Measurements from ENCODE around the gene RRP1B. TPM values are rescaled to one million over a fixed set of nuclear protein-coding genes. Genes with fewer than 3 reads are reported as not detected.
A peak's percentile ranks its signal among the peaks of the same experiment; 100 is the strongest.
"Not testable (repeated sequence)": the region's sequence is repeated elsewhere in the genome, so short reads cannot be mapped to it uniquely, and the experiment has no call there.

Gene RRP1B
- total and polyA plus RNA-seq, 12 donors = 5.0 to 11.3 (median 8.4) TPM

DNA sequence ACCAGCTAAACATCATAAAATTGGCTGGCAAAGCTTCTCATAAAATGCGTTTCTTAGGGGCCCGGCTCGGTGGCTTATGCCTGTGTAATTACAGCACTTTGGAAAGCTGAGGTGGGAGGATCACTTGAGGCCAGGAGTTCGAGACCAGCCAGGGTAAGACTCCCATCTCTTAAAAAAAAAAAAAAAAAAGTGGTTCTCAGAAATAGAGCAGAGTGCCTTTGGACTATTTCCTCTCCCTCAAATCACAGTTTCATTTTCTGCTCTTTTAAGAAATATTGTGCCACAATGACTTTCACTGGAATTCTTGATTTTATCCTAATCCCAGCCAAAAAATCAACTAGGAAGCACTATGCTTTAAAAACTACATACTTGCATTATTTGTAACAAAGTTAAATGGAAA is 13.4 kb upstream of the RRP1B start:
- WGBS, 2 donors = 31 to 55% methylated on average over 4 of the region's 4 CpGs
- Histone ChIP-seq H3K4me1 (peaks cover 0 to 25% (median 15%) of the 10 kb centered on the region in 9 donors), H3K4me3 (peak overlapping the region in 1 of 10 donors; percentile 8), H3K9me3 (no peaks in the 10 kb centered on the region), H3K27me3 (no peaks in the 10 kb centered on the region), H3K27ac (peak overlapping the region in 9 of 10 donors; percentile 1 to 73 (median 63)), H3K36me3 (no peaks in the 10 kb centered on the region)
- DNase-seq = no peak
- intact Hi-C loops (cut with DNase I) = loop anchor here in 4 of 10 donors (2.0 to 10.0 kb wide), 6 partner anchors 34 to 731 kb away; partner anchors contain the start of gene ERVH48-1 (in 1 of the 4)
- peak in 2 of 8 donors; percentile 15 to 18 for ATAC-seq
- TF ChIP-seq CTCF (IDR thresholded peaks at IDR 0.05) = no peak

DNA sequence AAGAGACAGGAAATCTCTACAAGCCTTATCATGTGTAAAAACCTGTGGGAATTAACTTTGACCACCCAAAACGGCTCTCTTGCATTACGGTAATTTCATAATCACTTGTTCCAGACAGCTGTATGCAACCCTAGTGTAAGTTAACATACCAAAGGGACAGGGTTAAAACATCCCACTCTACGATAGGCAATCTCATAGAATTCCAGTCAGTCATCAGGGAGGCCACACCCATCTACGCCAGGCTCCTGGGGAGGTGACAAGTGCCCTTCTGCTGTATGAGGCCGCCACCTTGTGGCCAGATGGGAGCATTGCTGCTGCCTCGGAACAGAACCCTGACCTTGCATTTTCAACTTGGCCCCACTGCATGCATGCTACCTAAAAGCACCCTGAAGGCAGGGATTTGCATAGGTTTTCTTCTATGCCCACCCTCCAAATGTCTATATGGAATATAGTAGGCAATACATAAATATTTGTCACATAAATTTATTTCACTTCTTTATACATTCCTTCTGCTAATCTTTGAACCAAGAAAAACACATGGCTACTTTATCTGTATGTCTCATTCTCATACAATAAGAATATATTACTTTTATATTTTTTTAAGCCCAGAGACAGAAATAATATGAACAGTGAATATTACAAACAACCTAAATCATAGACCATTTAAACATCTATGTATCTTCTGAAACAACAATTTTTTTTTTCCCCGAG is 12.7 kb upstream of the RRP1B start:
- DNase-seq (peak; percentile 90 to 91), ATAC-seq (peak; percentile 92 to 98 (median 96))
- Histone ChIP-seq H3K27ac (peak overlapping the region in 6 of 10 donors; percentile 46 to 73 (median 70)), H3K36me3 (no peaks in the 10 kb centered on the region), H3K4me1 (peaks cover 0 to 25% (median 15%) of the 10 kb centered on the region in 9 donors), H3K9me3 (no peaks in the 10 kb centered on the region), H3K27me3 (no peaks in the 10 kb centered on the region), H3K4me3 (no peak overlapping the region)
- peak; percentile 96 to 100 (median 99) for TF ChIP-seq CTCF (IDR thresholded peaks at IDR 0.05)
- intact Hi-C loops (cut with DNase I) = loop anchor here in 4 of 10 donors (2.0 to 10.0 kb wide), 6 partner anchors 34 to 732 kb away; partner anchors contain the start of gene ERVH48-1 (in 1 of the 4)
- 21% methylated on average over 7 of the region's 7 CpGs for WGBS, 2 donors

- H3K27ac ChIP-seq = no peak overlapping the region
- no peaks in the 10 kb centered on the region for H3K27me3 ChIP-seq
- H3K9me3 ChIP-seq = no peaks in the 10 kb centered on the region
- H3K4me1 ChIP-seq = peaks cover 0 to 25% (median 15%) of the 10 kb centered on the region in 9 donors
- no peak for TF ChIP-seq CTCF (IDR thresholded peaks at IDR 0.05)
- no peak for ATAC-seq
- intact Hi-C loops (cut with DNase I) = loop anchor here in 4 of 10 donors (5.0 to 10.0 kb wide), 5 partner anchors 36 to 733 kb away; partner anchors contain the start of gene ERVH48-1 (in 1 of the 4)
- H3K4me3 ChIP-seq = no peak overlapping the region
- WGBS, 2 donors = 58 to 69% methylated on average over 9 of the region's 9 CpGs
- DNase-seq = no peak
- H3K36me3 ChIP-seq = no peaks in the 10 kb centered on the region
Measured at GRCh38 chr21:43648171-43648570, 11.2 kb upstream of the RRP1B start.

DNA sequence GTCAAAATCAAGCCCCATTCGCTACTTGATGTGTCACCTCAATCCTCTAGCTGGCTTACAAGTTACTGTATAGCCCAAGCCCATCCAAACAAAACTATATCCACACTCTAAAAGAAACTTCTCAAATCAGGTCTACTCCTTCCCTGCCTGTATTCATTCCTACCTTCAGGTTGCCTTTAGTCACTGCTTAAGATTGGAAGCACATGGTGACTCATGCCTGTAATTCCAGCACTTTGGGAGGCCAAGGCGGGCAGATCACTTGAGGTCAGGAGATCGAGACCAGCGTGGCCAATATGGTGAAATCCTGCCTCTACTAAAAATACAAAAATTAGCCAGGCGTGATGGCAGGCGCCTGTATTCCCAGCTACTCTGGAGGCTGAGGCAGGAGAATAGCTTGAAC is 7.4 kb upstream of the RRP1B start:
- not testable (repeated sequence) for DNase-seq, H3K27me3 ChIP-seq, H3K9me3 ChIP-seq, H3K4me3 ChIP-seq, ATAC-seq, H3K36me3 ChIP-seq, H3K4me1 ChIP-seq, H3K27ac ChIP-seq
- 93 to 99% methylated on average over 6 of the region's 6 CpGs for whole genome bisulfite sequencing, 2 donors
- intact Hi-C loops (cut with DNase I) = loop anchor here in 2 of 10 donors (10.0 kb wide), 2 partner anchors 307 to 327 kb away; no protein-coding TSS in a partner anchor
